Psoas muscle (tissue), 8 donors: ENCODE data around the gene RANBP17. TPM values are rescaled to one million over a fixed set of nuclear protein-coding genes. Genes with fewer than 3 reads are reported as not detected.

Source experiments
- ATAC-seq, 4 donors: fragments of 200-7000 bp; cut with Tn5 transposase; one replicate each; pipeline ENCODE4 v1.9.1; 2020; ENCODE audit warnings: moderate library complexity in 3 of 4, mild to moderate bottlenecking in 2 of 4
- DNase-seq, 2 donors: peaks; one replicate each; pipeline ENCODE4 v3.0.0-alpha.2; 2020
- H3K27ac ChIP-seq: fragments of 200-600 bp; one replicate; pipeline ENCODE4 v1.8.0; 2022
- H3K27me3 ChIP-seq, 3 donors: fragments of 200-600 bp in 1 of 3; one replicate each; pipeline versions ENCODE4 v1.6.1 to v1.8.0; 2013 to 2022; ENCODE audit warnings: low read length in 2 of 3, mild to moderate bottlenecking in 2 of 3, moderate library complexity in 1 of 3; ENCODE audit not compliant: insufficient read depth in 3 of 3
- H3K36me3 ChIP-seq, 2 donors: fragments of 200-600 bp in 1 of 2; one replicate each; pipeline versions ENCODE4 v1.6.1 to v1.8.0; 2013 to 2022; ENCODE audit warnings: low read depth in 1 of 2, mild to moderate bottlenecking in 1 of 2, moderate library complexity in 1 of 2; ENCODE audit not compliant: insufficient read depth in 1 of 2
- H3K4me1 ChIP-seq: fragments of 200-600 bp; one replicate; pipeline ENCODE4 v1.8.0; 2022
- H3K4me3 ChIP-seq: fragments of 200-600 bp; one replicate; pipeline ENCODE4 v1.8.0; 2022; ENCODE audit warnings: mild to moderate bottlenecking
- H3K9me3 ChIP-seq: fragments of 200-600 bp; one replicate; pipeline ENCODE4 v1.8.0; 2022
- WGBS, 3 donors: extraction: QIAGEN DNeasy Blood & Tissue Kit; methylation state at CpG; one replicate each; pipeline versions ENCODE4 v1.1.6 to v1.1.7; 2013; 5-methylcytosine and 5-hydroxymethylcytosine counted together
- intact Hi-C, 2 donors: fragments of 100-400 bp; cut with DNase I; formaldehyde crosslinking; loops; one replicate each; pipeline versions ENCODE4 v1.11.0 to v1.14.2; 2022
- polyA plus RNA-seq, 3 donors: library from polyadenylated mRNA; stranded (reverse); fragments of 200-250 nt; gene quantifications; one replicate each; pipeline ENCODE4 v1.2.3, GENCODE V29; 2013
- total RNA-seq, 4 donors: library from RNA; stranded (reverse); fragmentation: NEBNext Ultra II Directional in 2 of 4; extraction: Animal tissue kit (Norgen Biotek cat#: 25700) in 2 of 4; gene quantifications; one replicate each; pipeline versions ENCODE4 v1.2.1 to v1.2.4, GENCODE V29; 2021 to 2023
- TF ChIP-seq, protein P1 (sequence below): fragments of 200-600 bp; IDR thresholded peaks from one replicate; pipeline ENCODE4 v1.8.0; 2022; ENCODE audit warnings: antibody characterized with exemption
- donor health status: healthy with polysubstance abuse.
- donor health status: DM: no; HTN: no; CAD: no; lungs with moderate emphysema.
- donor health status: Bipolar disorder and iron deficiency.
- donor health status: healthy.
- donor health status: DM: yes; HTN: yes; CAD: no.
- donor health status: DM: no; HTN: no; CAD: no.
- donor health status: DM: no; HTN: no; CAD: no.
- donor health status: DM: yes; HTN: yes; CAD: no.

The RANBP17 gene
- total and polyA plus RNA-seq, 7 donors = 0.03 to 3.2 (median 1.0) TPM

DNA sequence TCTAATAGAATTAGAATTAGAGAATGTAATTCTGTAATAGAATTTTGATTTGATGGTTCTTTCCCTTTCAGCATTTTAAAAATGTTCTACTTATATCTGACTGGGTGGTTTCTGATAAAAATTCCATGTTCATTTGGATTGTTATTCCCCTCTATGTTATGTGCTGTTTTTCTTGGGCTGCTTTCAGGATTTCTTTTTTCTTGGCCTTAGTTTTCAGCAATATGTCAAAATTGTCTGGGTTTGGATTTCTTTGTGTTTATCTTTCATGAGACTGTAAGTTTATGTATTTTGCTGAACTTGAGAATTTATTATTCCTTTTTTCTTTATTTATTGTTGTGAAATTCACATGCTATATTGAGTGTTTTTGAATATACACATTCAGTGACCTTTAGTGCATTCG is 189.1 kb downstream of the RANBP17 start:
- H3K27me3 ChIP-seq = no peaks in the 10 kb centered on the region
- no peak overlapping the region for H3K4me3 ChIP-seq
- H3K27ac ChIP-seq = no peak overlapping the region
- WGBS, 3 donors = 90 to 100% (median 100%) methylated on average over 1 of the region's 1 CpG
- H3K36me3 ChIP-seq = no peaks in the 10 kb centered on the region
- no peaks in the 10 kb centered on the region for H3K9me3 ChIP-seq
- TF ChIP-seq, protein P1, sequence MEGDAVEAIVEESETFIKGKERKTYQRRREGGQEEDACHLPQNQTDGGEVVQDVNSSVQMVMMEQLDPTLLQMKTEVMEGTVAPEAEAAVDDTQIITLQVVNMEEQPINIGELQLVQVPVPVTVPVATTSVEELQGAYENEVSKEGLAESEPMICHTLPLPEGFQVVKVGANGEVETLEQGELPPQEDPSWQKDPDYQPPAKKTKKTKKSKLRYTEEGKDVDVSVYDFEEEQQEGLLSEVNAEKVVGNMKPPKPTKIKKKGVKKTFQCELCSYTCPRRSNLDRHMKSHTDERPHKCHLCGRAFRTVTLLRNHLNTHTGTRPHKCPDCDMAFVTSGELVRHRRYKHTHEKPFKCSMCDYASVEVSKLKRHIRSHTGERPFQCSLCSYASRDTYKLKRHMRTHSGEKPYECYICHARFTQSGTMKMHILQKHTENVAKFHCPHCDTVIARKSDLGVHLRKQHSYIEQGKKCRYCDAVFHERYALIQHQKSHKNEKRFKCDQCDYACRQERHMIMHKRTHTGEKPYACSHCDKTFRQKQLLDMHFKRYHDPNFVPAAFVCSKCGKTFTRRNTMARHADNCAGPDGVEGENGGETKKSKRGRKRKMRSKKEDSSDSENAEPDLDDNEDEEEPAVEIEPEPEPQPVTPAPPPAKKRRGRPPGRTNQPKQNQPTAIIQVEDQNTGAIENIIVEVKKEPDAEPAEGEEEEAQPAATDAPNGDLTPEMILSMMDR = no peak
- H3K4me1 ChIP-seq = no peaks in the 10 kb centered on the region
- intact Hi-C loops = no loop called here
- DNase-seq (no peak), ATAC-seq (no peak)

DNA sequence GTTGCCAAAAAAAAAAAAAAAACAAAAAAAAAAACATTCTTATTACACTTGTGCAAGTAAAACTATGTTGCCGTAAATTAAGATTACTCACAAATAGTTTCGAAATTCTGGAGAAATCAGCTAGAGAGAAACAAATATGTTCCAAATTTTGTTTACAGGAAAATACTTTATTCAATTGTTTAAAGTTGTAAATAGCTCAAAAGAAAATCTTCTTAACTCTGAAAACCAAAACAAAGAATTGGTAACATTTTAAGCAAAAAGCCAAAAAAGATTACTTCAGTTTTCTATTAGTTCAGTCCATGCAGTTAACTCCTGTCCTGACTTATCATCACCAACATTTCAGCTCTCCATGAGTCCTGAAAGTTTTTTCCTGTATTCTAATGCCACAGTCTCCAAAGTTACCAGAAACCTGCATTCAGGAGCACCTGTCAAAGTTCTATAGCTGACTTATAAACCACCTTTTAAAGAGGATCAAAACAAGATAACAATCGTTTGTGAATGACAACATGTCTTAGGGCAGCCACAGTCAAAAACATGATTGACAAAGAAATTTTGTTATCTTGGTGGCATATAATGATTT is 194.1 kb downstream of the RANBP17 start:
- no peak overlapping the region for H3K4me3 ChIP-seq
- ATAC-seq (no peak), DNase-seq (no peak)
- no peaks in the 10 kb centered on the region for H3K27me3 ChIP-seq
- intact Hi-C loops = no loop called here
- 96 to 99% (median 98%) methylated on average over 3 of the region's 3 CpGs for WGBS, 3 donors
- TF ChIP-seq, protein P1 = no peak
- no peaks in the 10 kb centered on the region for H3K36me3 ChIP-seq
- H3K9me3 ChIP-seq = no peaks in the 10 kb centered on the region
- H3K27ac ChIP-seq = no peak overlapping the region
- no peaks in the 10 kb centered on the region for H3K4me1 ChIP-seq

DNA sequence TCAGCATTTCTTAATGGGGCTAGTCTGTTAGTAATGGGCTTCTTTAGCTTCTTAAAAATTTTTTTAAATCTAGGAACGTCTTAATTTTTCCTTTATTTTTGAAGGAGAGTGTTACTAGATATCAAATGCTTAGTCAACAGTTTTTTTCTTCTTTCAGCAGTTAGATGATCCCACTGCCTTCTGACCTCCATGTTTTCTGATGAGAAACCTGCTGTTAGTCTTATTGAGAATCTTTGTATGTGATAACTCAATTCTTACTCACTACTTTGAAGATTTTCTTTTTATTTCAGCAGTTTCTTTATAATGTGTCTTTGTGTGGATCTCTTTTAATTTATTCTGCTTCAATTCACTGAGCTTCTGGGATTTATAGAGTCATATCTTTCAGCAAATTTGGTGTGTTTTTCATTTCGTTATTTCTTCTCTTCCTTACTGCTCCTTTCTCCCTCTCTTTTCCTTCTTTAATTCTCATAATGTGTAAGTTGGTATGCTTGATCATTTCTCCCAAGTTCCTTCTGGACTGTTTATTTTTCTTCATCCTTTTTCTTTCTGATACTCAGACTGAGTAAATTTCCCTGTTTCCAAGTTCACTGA is 205.8 kb downstream of the RANBP17 start:
- ATAC-seq (no peak), DNase-seq (no peak)
- Histone ChIP-seq H3K27ac (no peak overlapping the region), H3K4me1 (no peaks in the 10 kb centered on the region), H3K27me3 (no peaks in the 10 kb centered on the region), H3K4me3 (no peak overlapping the region), H3K36me3 (no peaks in the 10 kb centered on the region), H3K9me3 (peaks cover 6% of the 10 kb centered on the region)
- TF ChIP-seq, protein P1 = no peak
- intact Hi-C loops = no loop called here
- 89 to 97% (median 92%) methylated on average over 2 of the region's 2 CpGs for WGBS, 3 donors

DNA sequence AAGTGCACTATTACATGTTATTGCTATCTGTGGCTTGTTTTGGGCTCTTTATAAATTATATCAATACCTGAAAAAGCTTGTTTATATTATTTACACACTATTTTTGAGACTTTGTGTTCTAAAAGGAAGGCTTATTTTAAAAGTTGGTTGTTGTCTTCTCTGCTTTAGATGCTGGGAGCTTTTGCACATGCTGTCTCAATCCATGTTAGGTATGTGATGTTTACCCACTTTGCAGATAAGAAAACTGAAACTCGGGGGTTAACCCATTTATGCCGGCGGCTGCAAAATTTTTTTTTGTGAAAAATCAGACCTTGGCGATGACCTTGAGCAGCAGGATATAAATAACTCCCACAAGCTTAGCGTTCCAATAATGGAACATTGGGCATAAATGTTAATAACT is 212.9 kb downstream of the RANBP17 start:
- H3K4me1 ChIP-seq = no peaks in the 10 kb centered on the region
- H3K27ac ChIP-seq = no peak overlapping the region
- no peak for DNase-seq
- no peaks in the 10 kb centered on the region for H3K36me3 ChIP-seq
- TF ChIP-seq, protein P1 = no peak
- H3K9me3 ChIP-seq = no peaks in the 10 kb centered on the region
- no peak for ATAC-seq
- H3K27me3 ChIP-seq = no peaks in the 10 kb centered on the region
- no peak overlapping the region for H3K4me3 ChIP-seq
- intact Hi-C loops = no loop called here
- WGBS, 3 donors = 84 to 87% (median 86%) methylated on average over 5 of the region's 5 CpGs
